Liver (tissue), 9 donors: ENCODE measurements around the gene CCND3. TPM values are rescaled to one million over a fixed set of nuclear protein-coding genes. Genes with fewer than 3 reads are reported as not detected.

ENCODE experiments used
- DNase-seq: peaks from one replicate; pipeline ENCODE4 v3.0.0-alpha.2; 2017; ENCODE audit warnings: low spot score
- H3K27ac ChIP-seq, 2 donors: one replicate each; pipeline ENCODE4 v1.7.0; 2013; ENCODE audit warnings: inconsistent platforms in 2 of 2, low read length in 2 of 2, control low read depth in 1 of 2, low read depth in 1 of 2, mild to moderate bottlenecking in 1 of 2
- H3K27me3 ChIP-seq, 4 donors: one replicate each; pipeline versions ENCODE4 v1.6.1 to v1.7.0; 2013; ENCODE audit warnings: low read length in 3 of 4, inconsistent platforms in 1 of 4, mild to moderate bottlenecking in 1 of 4, moderate library complexity in 1 of 4; ENCODE audit not compliant: control insufficient read depth in 4 of 4, insufficient read depth in 4 of 4
- H3K36me3 ChIP-seq, 4 donors: one replicate each; pipeline versions ENCODE4 v1.6.1 to v1.7.0; 2013; ENCODE audit warnings: low read length in 3 of 4, mild to moderate bottlenecking in 3 of 4, low read depth in 1 of 4, moderate library complexity in 1 of 4; ENCODE audit not compliant: control insufficient read depth in 4 of 4, insufficient read depth in 3 of 4
- H3K4me1 ChIP-seq, 4 donors: one replicate each; pipeline versions ENCODE4 v1.6.1 to v1.7.0; 2013; ENCODE audit warnings: low read length in 3 of 4, mild to moderate bottlenecking in 3 of 4, moderate library complexity in 1 of 4; ENCODE audit not compliant: control insufficient read depth in 4 of 4, insufficient read depth in 4 of 4
- H3K4me3 ChIP-seq, 3 donors: one replicate each; pipeline versions ENCODE4 v1.6.1 to v1.7.0; 2013; ENCODE audit warnings: low read length in 3 of 3, control low read depth in 1 of 3, low read depth in 1 of 3, mild to moderate bottlenecking in 1 of 3
- H3K9ac ChIP-seq, 2 donors: one replicate each; pipeline ENCODE4 v1.7.0; 2013; ENCODE audit warnings: low read length in 2 of 2, mild to moderate bottlenecking in 2 of 2, moderate library complexity in 2 of 2, control low read depth in 1 of 2, low read depth in 1 of 2
- H3K9me3 ChIP-seq, 4 donors: one replicate each; pipeline versions ENCODE4 v1.6.1 to v1.7.0; 2013; ENCODE audit warnings: low read length in 3 of 4; ENCODE audit not compliant: control insufficient read depth in 4 of 4
- ATF3 ChIP-seq: IDR thresholded peaks from 2 replicates; pipeline ENCODE4 v1.6.1; 2016; ENCODE audit warnings: antibody characterized with exemption
- CTCF ChIP-seq: fragments of 150-350 bp; IDR thresholded peaks from 2 replicates; pipeline ENCODE4 v1.5.1; 2017; ENCODE audit warnings: improper control_type of control experiment, low read depth, low read length; ENCODE audit not compliant: missing input control
- EGR1 ChIP-seq, 2 donors: IDR thresholded peaks; 2 replicates each; pipeline ENCODE4 v1.6.1; 2016 to 2018; ENCODE audit warnings: antibody characterized with exemption in 2 of 2, low read depth in 2 of 2
- FOXA1 ChIP-seq: IDR thresholded peaks from 2 replicates; pipeline ENCODE4 v1.6.1; 2016; ENCODE audit warnings: antibody characterized with exemption
- FOXA2 ChIP-seq: IDR thresholded peaks from 2 replicates; pipeline ENCODE4 v1.6.1; 2016; ENCODE audit warnings: antibody characterized with exemption
- GABPA ChIP-seq, 2 donors: IDR thresholded peaks in 1 of 2; conservative IDR thresholded peaks in 1 of 2; 2 replicates each; pipeline ENCODE4 v1.6.1; 2016; ENCODE audit warnings: antibody characterized with exemption in 2 of 2, mild to moderate bottlenecking in 1 of 2, moderate library complexity in 1 of 2
- HNF4A ChIP-seq, 2 donors: conservative IDR thresholded peaks; 2 replicates each; pipeline ENCODE4 v1.6.1; 2016; ENCODE audit warnings: antibody characterized with exemption in 2 of 2, mild to moderate bottlenecking in 2 of 2
- HNF4G ChIP-seq: IDR thresholded peaks from 2 replicates; pipeline ENCODE4 v1.6.1; 2016; ENCODE audit warnings: antibody characterized with exemption
- JUND ChIP-seq, 2 donors: IDR thresholded peaks; 2 replicates each; pipeline ENCODE4 v1.6.1; 2016; ENCODE audit warnings: antibody characterized with exemption in 2 of 2
- MAX ChIP-seq: IDR thresholded peaks from 2 replicates; pipeline ENCODE4 v1.6.1; 2016; ENCODE audit warnings: antibody characterized with exemption
- NR2F2 ChIP-seq: IDR thresholded peaks from 2 replicates; pipeline ENCODE4 v1.6.1; 2016; ENCODE audit warnings: antibody characterized with exemption
- RAD21 ChIP-seq, 2 donors: IDR thresholded peaks; 2 replicates each; pipeline ENCODE4 v1.6.1; 2016; ENCODE audit warnings: antibody characterized with exemption in 2 of 2, mild to moderate bottlenecking in 2 of 2
- RXRA ChIP-seq, 2 donors: IDR thresholded peaks; 2 replicates each; pipeline ENCODE4 v1.6.1; 2017 to 2018; ENCODE audit warnings: antibody characterized with exemption in 2 of 2, mild to moderate bottlenecking in 1 of 2
- SP1 ChIP-seq: IDR thresholded peaks from 2 replicates; pipeline ENCODE4 v1.6.1; 2018; ENCODE audit warnings: antibody characterized with exemption, mild to moderate bottlenecking
- TAF1 ChIP-seq: conservative IDR thresholded peaks from 2 replicates; pipeline ENCODE4 v1.6.1; 2016; ENCODE audit warnings: antibody characterized with exemption, mild to moderate bottlenecking
- YY1 ChIP-seq: IDR thresholded peaks from 2 replicates; pipeline ENCODE4 v1.6.1; 2016; ENCODE audit warnings: antibody characterized with exemption, mild to moderate bottlenecking
- ZBTB33 ChIP-seq: IDR thresholded peaks from 2 replicates; pipeline ENCODE4 v1.6.1; 2016; ENCODE audit warnings: antibody characterized with exemption
- WGBS: extraction: QIAGEN DNeasy Blood & Tissue Kit; methylation state at CpG from one replicate; pipeline ENCODE4 v1.1.7; 2013; 5-methylcytosine and 5-hydroxymethylcytosine counted together
- polyA plus RNA-seq, 2 donors: library from polyadenylated mRNA; stranded (reverse) in 1 of 2; unstranded in 1 of 2; fragments of 200-250 nt in 1 of 2; fragments of >200 nt in 1 of 2; fragmentation: Nextera tagmentation in 1 of 2; extraction: Ambion mirVana in 1 of 2; gene quantifications; one replicate each; pipeline versions ENCODE4 v1.2.1 to v1.2.3, GENCODE V29; 2013 to 2015
- total RNA-seq, 2 donors: library from RNA; depleted of rRNA; stranded (reverse); fragments of >200 nt; gene quantifications; one replicate each; pipeline ENCODE4 v1.2.3, GENCODE V29; 2014
- TF ChIP-seq, protein P1 (sequence below): IDR thresholded peaks from 2 replicates; pipeline ENCODE4 v1.6.1; 2016; ENCODE audit warnings: antibody characterized with exemption, mild to moderate bottlenecking
- donor health status: healthy.
- donor health status: healthy.
- donor health status: healthy.
- donor health status: healthy.
- donor health status: healthy.

The CCND3 gene
- total and polyA plus RNA-seq, 4 donors, result 11.6 to 54.3 (median 23.2) TPM

GRCh38 chr6:41932378-41932777 is 9.2 kb downstream of the CCND3 start:
- H3K4me3 ChIP-seq, result no peak overlapping the region
- no peak overlapping the region for H3K9ac ChIP-seq
- H3K9me3 ChIP-seq, result no peaks in the 10 kb centered on the region
- TF ChIP-seq TAF1 (no peak), NR2F2 (no peak), MAX (no peak), HNF4G (no peak), HNF4A (conservative IDR thresholded peaks at IDR 0.05) (no peak), YY1 (no peak), JUND (IDR thresholded peaks at IDR 0.05) (no peak)
- no peaks in the 10 kb centered on the region for H3K27me3 ChIP-seq
- H3K4me1 ChIP-seq, result peaks cover 0 to 7% (median 6%) of the 10 kb centered on the region in 4 donors
- no peak for DNase-seq
- no peak overlapping the region for H3K27ac ChIP-seq
- 92% methylated on average over 15 of the region's 15 CpGs for WGBS
- peaks cover 18 to 77% (median 56%) of the 10 kb centered on the region in 4 donors for H3K36me3 ChIP-seq

DNA sequence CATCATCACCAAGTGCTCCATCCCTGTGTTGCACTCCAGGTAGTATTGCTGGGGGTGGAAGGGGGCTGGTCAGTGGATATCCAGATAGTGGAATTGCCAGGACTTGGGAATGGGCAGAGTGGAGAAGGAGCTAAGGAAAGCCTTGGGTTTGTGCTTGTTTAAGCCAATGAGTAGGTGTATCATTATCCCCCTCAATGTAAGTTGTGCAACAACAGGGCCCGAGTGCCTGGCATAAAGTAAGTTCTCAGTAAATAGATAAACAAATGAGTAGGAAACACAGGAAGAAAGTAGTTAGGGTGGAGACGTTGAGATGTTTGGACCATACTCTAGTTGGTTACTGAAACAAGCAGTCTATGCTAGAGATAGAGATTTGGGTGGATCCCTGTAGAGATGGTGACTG is 9.8 kb downstream of the CCND3 start:
- H3K9me3 ChIP-seq, result no peaks in the 10 kb centered on the region
- peaks cover 18 to 80% (median 58%) of the 10 kb centered on the region in 4 donors for H3K36me3 ChIP-seq
- no peak for TF ChIP-seq YY1
- TF ChIP-seq ATF3, result no peak
- no peak for TF ChIP-seq GABPA (IDR thresholded peaks at IDR 0.05 in 1 of 2, conservative IDR thresholded peaks at IDR 0.05 in 1 of 2)
- TF ChIP-seq RXRA (IDR thresholded peaks at IDR 0.05), result no peak
- no peak for TF ChIP-seq ZBTB33
- TF ChIP-seq JUND (IDR thresholded peaks at IDR 0.05), result no peak
- no peak for TF ChIP-seq NR2F2
- TF ChIP-seq EGR1 (IDR thresholded peaks at IDR 0.05; ENCODE audit: low read depth in 2 of 2), result no peak
- TF ChIP-seq RAD21 (IDR thresholded peaks at IDR 0.05), result no peak
- TF ChIP-seq SP1, result no peak
- no peak for TF ChIP-seq HNF4G
- no peak for TF ChIP-seq HNF4A (conservative IDR thresholded peaks at IDR 0.05)
- TF ChIP-seq, protein P1, sequence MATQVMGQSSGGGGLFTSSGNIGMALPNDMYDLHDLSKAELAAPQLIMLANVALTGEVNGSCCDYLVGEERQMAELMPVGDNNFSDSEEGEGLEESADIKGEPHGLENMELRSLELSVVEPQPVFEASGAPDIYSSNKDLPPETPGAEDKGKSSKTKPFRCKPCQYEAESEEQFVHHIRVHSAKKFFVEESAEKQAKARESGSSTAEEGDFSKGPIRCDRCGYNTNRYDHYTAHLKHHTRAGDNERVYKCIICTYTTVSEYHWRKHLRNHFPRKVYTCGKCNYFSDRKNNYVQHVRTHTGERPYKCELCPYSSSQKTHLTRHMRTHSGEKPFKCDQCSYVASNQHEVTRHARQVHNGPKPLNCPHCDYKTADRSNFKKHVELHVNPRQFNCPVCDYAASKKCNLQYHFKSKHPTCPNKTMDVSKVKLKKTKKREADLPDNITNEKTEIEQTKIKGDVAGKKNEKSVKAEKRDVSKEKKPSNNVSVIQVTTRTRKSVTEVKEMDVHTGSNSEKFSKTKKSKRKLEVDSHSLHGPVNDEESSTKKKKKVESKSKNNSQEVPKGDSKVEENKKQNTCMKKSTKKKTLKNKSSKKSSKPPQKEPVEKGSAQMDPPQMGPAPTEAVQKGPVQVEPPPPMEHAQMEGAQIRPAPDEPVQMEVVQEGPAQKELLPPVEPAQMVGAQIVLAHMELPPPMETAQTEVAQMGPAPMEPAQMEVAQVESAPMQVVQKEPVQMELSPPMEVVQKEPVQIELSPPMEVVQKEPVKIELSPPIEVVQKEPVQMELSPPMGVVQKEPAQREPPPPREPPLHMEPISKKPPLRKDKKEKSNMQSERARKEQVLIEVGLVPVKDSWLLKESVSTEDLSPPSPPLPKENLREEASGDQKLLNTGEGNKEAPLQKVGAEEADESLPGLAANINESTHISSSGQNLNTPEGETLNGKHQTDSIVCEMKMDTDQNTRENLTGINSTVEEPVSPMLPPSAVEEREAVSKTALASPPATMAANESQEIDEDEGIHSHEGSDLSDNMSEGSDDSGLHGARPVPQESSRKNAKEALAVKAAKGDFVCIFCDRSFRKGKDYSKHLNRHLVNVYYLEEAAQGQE, result no peak
- no peak for TF ChIP-seq FOXA1
- TF ChIP-seq MAX, result no peak
- no peak for TF ChIP-seq FOXA2
- no peak for TF ChIP-seq CTCF
- no peak overlapping the region for H3K4me3 ChIP-seq
- no peaks in the 10 kb centered on the region for H3K27me3 ChIP-seq
- no peak for DNase-seq
- no peak overlapping the region for H3K27ac ChIP-seq
- no peak overlapping the region for H3K9ac ChIP-seq
- H3K4me1 ChIP-seq, result peaks cover 0 to 6% (median 5%) of the 10 kb centered on the region in 4 donors
- 57% methylated on average over 2 of the region's 2 CpGs for WGBS
